PC-9 (cell line): ENCODE data around the gene CRTC1. TPM values are rescaled to one million over a fixed set of nuclear protein-coding genes. Genes with fewer than 3 reads are reported as not detected.

ENCODE experiments used
- BruUV-seq: library from RNA; stranded (reverse); fragments of 400-500 nt; replicated peaks from 2 replicates; lab custom pipeline; 2021; lab: Mats Ljungman, UMichigan
- CTCF ChIA-PET: fragments of 300-600 bp; sonication (Branson Sonifier 250); formaldehyde crosslinking; loops from one replicate; lab custom pipeline; 2022; ENCODE audit warnings: antibody characterized with exemption; lab: Charles Lee
- POLR2A ChIA-PET: fragments of 300-600 bp; sonication (Branson Sonifier 250); formaldehyde crosslinking; loops from one replicate; lab custom pipeline; 2022; ENCODE audit warnings: antibody characterized with exemption; ENCODE audit not compliant: unreplicated experiment; lab: Charles Lee
- DNase-seq, 2 experiments: peaks; one replicate each; pipeline versions ENCODE4 v3.0.0 to v3.0.0-alpha.2; 2015 to 2022; ENCODE audit warnings: mixed read lengths in 1 of 2
- H2AFZ ChIP-seq: fragments of 200-600 bp; sonication (generic); 2 replicates; pipeline ENCODE4 v1.8.1; 2017; ENCODE audit warnings: antibody characterized with exemption
- H3F3A ChIP-seq: fragments of 200-600 bp; sonication (generic); 2 replicates; pipeline ENCODE4 v1.8.1; 2017; ENCODE audit warnings: antibody characterized with exemption, mild to moderate bottlenecking, low read depth; ENCODE audit not compliant: insufficient read depth
- H3K27ac ChIP-seq: fragments of 200-600 bp; sonication (generic); 2 replicates; pipeline ENCODE4 v1.6.1; 2016; ENCODE audit warnings: mixed run types
- H3K27me3 ChIP-seq: fragments of 200-600 bp; sonication (generic); 2 replicates; pipeline ENCODE4 v1.6.1; 2016; ENCODE audit warnings: low read depth, mixed run types; ENCODE audit not compliant: insufficient read depth
- H3K36me3 ChIP-seq: fragments of 200-600 bp; sonication (generic); 2 replicates; pipeline ENCODE4 v1.6.1; 2016; ENCODE audit warnings: low read depth, mixed run types
- H3K4me1 ChIP-seq: fragments of 200-600 bp; sonication (generic); replicated peaks from 2 replicates; pipeline ENCODE4 v1.6.1; 2016; ENCODE audit warnings: mixed run types; ENCODE audit not compliant: insufficient read depth
- H3K4me2 ChIP-seq: fragments of 200-600 bp; sonication (generic); 2 replicates; pipeline ENCODE4 v1.6.1; 2017; ENCODE audit warnings: mixed run types
- H3K4me3 ChIP-seq: fragments of 200-600 bp; sonication (generic); 2 replicates; pipeline ENCODE4 v1.6.1; 2016; ENCODE audit warnings: mixed run types
- H3K79me2 ChIP-seq: fragments of 200-600 bp; sonication (generic); 2 replicates; pipeline ENCODE4 v1.6.1; 2017; ENCODE audit warnings: low read depth, mixed run types
- H3K9me2 ChIP-seq: fragments of 200-600 bp; sonication (generic); 2 replicates; pipeline ENCODE4 v1.8.1; 2017; ENCODE audit warnings: mild to moderate bottlenecking; ENCODE audit not compliant: insufficient read depth
- H3K9me3 ChIP-seq: fragments of 200-600 bp; sonication (generic); 2 replicates; pipeline ENCODE4 v1.8.1; 2016; ENCODE audit warnings: low read depth; ENCODE audit not compliant: insufficient read depth
- H4K20me1 ChIP-seq: fragments of 200-600 bp; sonication (generic); 2 replicates; pipeline ENCODE4 v1.8.1; 2017; ENCODE audit not compliant: insufficient read depth
- CTCF ChIP-seq: fragments of 200-600 bp; sonication (generic); conservative IDR thresholded peaks from 2 replicates; pipeline ENCODE4 v1.6.1; 2017; ENCODE audit warnings: mixed run types, antibody characterized with exemption, mild to moderate bottlenecking, moderate library complexity
- EZH2 ChIP-seq: fragments of 200-600 bp; sonication (generic); IDR thresholded peaks from 2 replicates; pipeline ENCODE4 v1.8.0; 2017; ENCODE audit warnings: antibody characterized with exemption, low read depth
- intact Hi-C: fragments of 100-400 bp; cut with micrococcal nuclease; formaldehyde crosslinking; loops from one replicate; pipeline ENCODE4 v1.10.0; 2022; ENCODE audit not compliant: unreplicated experiment
- total RNA-seq: library from RNA; stranded (reverse); gene quantifications from 2 replicates; pipeline ENCODE4 v1.2.3, GENCODE V29; 2021

Gene CRTC1
- total RNA-seq, 1 experiment from 2014 or later = 16.6 TPM

GRCh38 chr19:18828786-18829185, 145.3 kb downstream of the CRTC1 start:
- H3K9me3 ChIP-seq = peaks cover 11% of the 10 kb centered on the region
- ChIA-PET POLR2A (no interaction called here), CTCF (no interaction called here)
- H3K27me3 ChIP-seq = no peaks in the 10 kb centered on the region
- peaks cover 15% of the 10 kb centered on the region for H3K79me2 ChIP-seq
- H3F3A ChIP-seq = peaks cover 2% of the 10 kb centered on the region; the same call in 1 of the 2 replicates
- H3K4me1 ChIP-seq = peaks cover 2% of the 10 kb centered on the region; the same call in 1 of the 2 replicates
- H2AFZ ChIP-seq = no peak overlapping the region
- intact Hi-C loops = no loop called here
- no TSS peak for BruUV-seq
- H3K36me3 ChIP-seq = no peaks in the 10 kb centered on the region
- H4K20me1 ChIP-seq = peaks cover 13% of the 10 kb centered on the region
- H3K4me3 ChIP-seq = no peak overlapping the region
- H3K9me2 ChIP-seq = no peaks in the 10 kb centered on the region
- H3K27ac ChIP-seq = no peak overlapping the region
- H3K4me2 ChIP-seq = no peak overlapping the region
- TF ChIP-seq CTCF (no peak), EZH2 (no peak)
- DNase-seq = peak in 1 of 2 experiments; percentile 21

GRCh38 chr19:18830488-18830887, 147.0 kb downstream of the CRTC1 start:
- peaks cover 11% of the 10 kb centered on the region for H3K9me3 ChIP-seq
- TF ChIP-seq EZH2 (no peak), CTCF (no peak)
- H3K4me3 ChIP-seq = no peak overlapping the region
- intact Hi-C loops = loop anchor here (5.0 kb wide), 2 partner anchors 153 to 243 kb away; partner anchors contain the start of gene REX1BD
- H3K36me3 ChIP-seq = peaks cover 12% of the 10 kb centered on the region
- no peak overlapping the region for H3K27ac ChIP-seq
- peaks cover 19% of the 10 kb centered on the region for H3K4me1 ChIP-seq
- BruUV-seq = no TSS peak
- H2AFZ ChIP-seq = no peak overlapping the region
- H3K9me2 ChIP-seq = no peaks in the 10 kb centered on the region
- POLR2A ChIA-PET = no interaction called here
- H3F3A ChIP-seq = peaks cover 8% of the 10 kb centered on the region; the same call in 1 of the 2 replicates
- CTCF ChIA-PET = interaction anchor here (0.5 to 0.6 kb wide), 2 partner anchors 227 to 830 kb away, joined by 3 to 10 read pairs; no protein-coding TSS in a partner anchor
- H3K79me2 ChIP-seq = peaks cover 32% of the 10 kb centered on the region
- H4K20me1 ChIP-seq = peaks cover 30% of the 10 kb centered on the region
- no peaks in the 10 kb centered on the region for H3K27me3 ChIP-seq
- peak in 1 of 2 experiments; percentile 9 for DNase-seq
- H3K4me2 ChIP-seq = no peak overlapping the region

GRCh38 chr19:18831524-18832305, 148.2 kb downstream of the CRTC1 start, which contains the start of gene UPF1:
UPF1 (plus strand) TSS chr19:18831959; CDS start chr19:18832210, 251 bp downstream.
- peaks cover 10% of the 10 kb centered on the region for H3K9me3 ChIP-seq
- peak within 1 kb of the TSS; percentile 92 for H2AFZ ChIP-seq
- peak; percentile 80 to 91 for DNase-seq
- H3K4me1 ChIP-seq = peaks cover 22% of the 10 kb centered on the region
- H3K4me3 ChIP-seq = peak within 1 kb of the TSS; percentile 95
- no TSS peak for BruUV-seq
- peaks cover 8% of the 10 kb centered on the region; the same call in 1 of the 2 replicates for H3F3A ChIP-seq
- no peaks in the 10 kb centered on the region for H3K9me2 ChIP-seq
- peak within 1 kb of the TSS; percentile 7; the same call in 1 of the 2 replicates for H3K27ac ChIP-seq
- TF ChIP-seq EZH2 = no peak
- no peak for TF ChIP-seq CTCF
- CTCF ChIA-PET = interaction anchor here (0.7 kb wide), 1 partner anchor 243 kb away, joined by 3 read pairs; the partner anchor contains the start of gene REX1BD
- peaks cover 22% of the 10 kb centered on the region for H3K36me3 ChIP-seq
- POLR2A ChIA-PET = interaction anchor here (0.6 to 0.7 kb wide), 2 partner anchors 243 to 314 kb away, joined by 3 read pairs; partner anchors contain the start of gene REX1BD
- H4K20me1 ChIP-seq = peaks cover 43% of the 10 kb centered on the region
- peak within 1 kb of the TSS; percentile 100 for H3K4me2 ChIP-seq
- H3K79me2 ChIP-seq = peaks cover 45% of the 10 kb centered on the region
- no peaks in the 10 kb centered on the region for H3K27me3 ChIP-seq
- intact Hi-C loops = loop anchor here (5.0 kb wide), 2 partner anchors 154 to 244 kb away; partner anchors contain the start of gene REX1BD

Other genes starting within 250 kb of the CRTC1 start
- 129 and 142 TPM in 2 replicates for gene ISYNA1, start 245.5 kb upstream of the CRTC1 start, total RNA-seq
- 12.9 and 14.6 TPM in 2 replicates for gene ELL, start 161.6 kb upstream of the CRTC1 start, total RNA-seq
- 231 and 320 TPM in 2 replicates for gene FKBP8, start 140.1 kb upstream of the CRTC1 start, total RNA-seq
- 97.0 and 101 TPM in 2 replicates for gene KXD1, start 125.8 kb upstream of the CRTC1 start, total RNA-seq
- gene UBA52, start 111.8 kb upstream of the CRTC1 start, total RNA-seq = 1,141 and 1,151 TPM in 2 replicates
- 44.8 and 64.3 TPM in 2 replicates for gene REX1BD, start 94.9 kb upstream of the CRTC1 start, total RNA-seq
- 0.46 and 2.8 TPM in 2 replicates for gene CRLF1, start 76.9 kb upstream of the CRTC1 start, total RNA-seq
- gene TMEM59L, start 70.8 kb upstream of the CRTC1 start, total RNA-seq = 0.65 and 2.5 TPM in 2 replicates
- gene KLHL26, start 46.7 kb upstream of the CRTC1 start, total RNA-seq = 11.8 and 12.5 TPM in 2 replicates
- gene COMP, start 107.6 kb downstream of the CRTC1 start, total RNA-seq = not detected in 2 replicates
- 78.8 and 93.0 TPM in 2 replicates for gene UPF1, start 148.3 kb downstream of the CRTC1 start, total RNA-seq
- 2.7 and 4.9 TPM in 2 replicates for gene CERS1, start 212.5 kb downstream of the CRTC1 start, total RNA-seq
- gene COPE, start 235.7 kb downstream of the CRTC1 start, total RNA-seq = 190 and 221 TPM in 2 replicates
- gene DDX49, start 236.0 kb downstream of the CRTC1 start, total RNA-seq = 41.2 and 46.3 TPM in 2 replicates